Bronchial smooth muscle cell (primary cell): ENCODE measurements around the gene PGC. TPM values are rescaled to one million over a fixed set of nuclear protein-coding genes. Genes with fewer than 3 reads are reported as not detected.

Source experiments
- total RNA-seq: library from RNA; depleted of rRNA; stranded (reverse); fragments of >200 nt; gene quantifications from 2 replicates; pipeline ENCODE4 v1.2.1, GENCODE V29; 2014

Gene PGC
- total RNA-seq: not detected in 2 replicates

DNA sequence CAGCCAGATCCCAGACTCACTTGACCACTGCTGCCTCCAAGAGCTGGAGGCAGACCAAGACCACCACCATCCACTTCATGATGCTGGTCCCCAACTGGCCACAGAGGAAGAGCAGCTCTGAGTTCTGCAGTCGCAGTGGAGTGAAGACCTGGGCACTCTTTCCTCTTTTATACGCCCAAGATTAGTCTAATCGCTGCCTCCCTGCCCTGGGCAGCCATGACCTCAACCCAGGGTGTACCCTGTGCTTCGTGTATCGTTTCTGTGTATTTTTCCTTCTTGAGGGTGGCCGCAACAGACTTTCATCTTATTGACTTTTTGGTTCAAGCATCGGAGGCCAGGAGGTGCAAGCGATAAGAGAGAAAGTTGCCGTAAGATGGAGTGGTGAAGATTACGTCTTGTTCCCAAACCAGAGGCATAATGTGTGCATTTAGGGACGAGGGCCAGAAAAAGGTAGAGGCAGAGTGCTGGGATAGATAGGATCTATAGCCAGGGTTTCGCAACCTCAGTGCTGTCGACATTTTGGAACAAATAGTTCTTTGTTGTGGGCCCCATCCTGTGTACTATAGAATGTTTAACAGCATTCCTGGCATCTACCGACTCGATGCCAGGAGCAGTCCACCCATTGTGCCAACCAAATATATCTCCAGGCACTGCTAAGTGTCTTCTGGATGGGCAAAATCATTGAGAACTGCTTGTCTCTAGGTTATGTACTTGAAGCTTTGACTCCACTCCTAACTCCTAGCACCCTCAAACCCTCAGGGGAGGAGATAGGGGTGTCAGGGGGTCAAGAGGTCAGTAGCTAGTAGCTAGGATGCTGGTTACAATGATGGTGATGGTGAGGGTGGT is at the start of gene PGC:
PGC (minus strand) TSS at position 142 of the 846 bp plus-strand sequence; CDS start at position 79, 63 bp downstream.

DNA sequence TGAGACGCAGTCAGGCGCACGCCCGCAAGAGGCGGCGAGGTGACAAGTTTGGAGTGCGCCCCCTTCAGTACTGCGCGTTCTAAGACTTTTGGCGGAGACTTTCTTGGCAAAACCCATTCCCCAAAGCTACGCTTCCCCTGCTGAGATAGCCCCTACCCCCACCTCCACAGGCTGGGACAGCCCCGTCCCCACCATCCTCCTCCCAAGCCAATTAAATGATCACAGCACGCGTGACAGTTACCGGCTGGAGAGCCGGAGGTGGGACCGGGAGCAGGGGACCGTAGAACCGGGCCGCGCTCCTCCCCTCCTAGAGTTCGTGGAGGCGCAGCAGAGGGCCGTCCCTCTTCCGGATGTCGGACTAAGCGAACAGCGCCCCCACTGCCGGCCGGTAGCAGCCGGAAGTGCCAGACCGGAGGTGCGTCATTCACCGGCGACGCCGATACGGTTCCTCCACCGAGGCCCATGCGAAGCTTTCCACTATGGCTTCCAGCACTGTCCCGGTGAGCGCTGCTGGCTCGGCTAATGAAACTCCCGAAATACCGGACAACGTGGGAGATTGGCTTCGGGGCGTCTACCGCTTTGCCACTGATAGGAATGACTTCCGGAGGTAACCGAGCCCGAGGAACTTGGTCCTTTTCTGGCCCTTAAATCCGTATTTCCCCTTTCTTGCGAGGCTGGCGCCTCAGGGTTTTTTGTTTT is 40.2 kb upstream of the PGC start, which contains the start of gene TOMM6:
TOMM6 (plus strand) TSS at position 476 of the 699 bp plus-strand sequence; CDS start at position 480, 4 bp downstream.

DNA sequence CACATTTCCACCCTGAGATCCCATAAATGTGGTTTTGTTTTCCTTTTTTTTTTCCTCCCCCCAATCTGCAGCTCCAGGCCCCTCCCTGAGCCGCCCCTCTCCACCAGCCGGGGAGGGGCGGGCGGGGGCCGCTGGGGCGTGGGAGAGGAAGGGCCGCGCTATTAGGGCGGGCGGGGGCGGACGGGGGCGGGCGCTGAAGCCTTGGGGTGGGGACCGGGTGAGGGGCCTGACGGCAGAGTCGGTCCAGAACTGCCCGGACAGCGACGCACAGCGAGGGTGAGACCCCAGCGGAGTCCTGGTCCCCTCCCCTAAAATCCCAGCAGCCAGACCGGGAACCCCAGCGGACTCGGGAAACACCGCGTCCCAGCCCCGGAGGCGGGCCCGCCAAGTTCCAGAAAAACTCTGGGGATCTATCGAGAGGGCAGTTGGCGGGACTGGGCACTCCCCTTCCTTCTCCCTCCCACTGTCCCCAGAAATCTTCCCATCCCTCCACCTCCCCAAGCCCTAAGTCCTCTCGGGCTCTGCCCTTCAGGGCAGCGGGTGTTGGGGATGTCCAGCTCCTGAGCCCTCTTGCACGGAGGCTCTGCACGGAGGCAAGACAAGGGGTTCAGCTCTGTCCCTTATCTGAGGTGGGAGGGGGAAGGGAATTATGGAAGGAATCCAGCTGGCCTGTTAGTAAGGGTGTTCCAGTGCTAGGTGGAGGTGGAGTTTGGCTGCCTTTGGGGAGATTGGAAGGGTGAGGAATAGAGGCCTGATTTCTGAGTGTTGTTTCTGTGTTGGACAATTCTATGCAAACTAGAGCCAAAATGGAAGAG is 33.6 kb upstream of the PGC start, which contains the start of gene PRICKLE4:
PRICKLE4 (plus strand) TSS at position 232 of the 815 bp plus-strand sequence. CDS start 2,692 bp downstream, outside the sequence.

DNA sequence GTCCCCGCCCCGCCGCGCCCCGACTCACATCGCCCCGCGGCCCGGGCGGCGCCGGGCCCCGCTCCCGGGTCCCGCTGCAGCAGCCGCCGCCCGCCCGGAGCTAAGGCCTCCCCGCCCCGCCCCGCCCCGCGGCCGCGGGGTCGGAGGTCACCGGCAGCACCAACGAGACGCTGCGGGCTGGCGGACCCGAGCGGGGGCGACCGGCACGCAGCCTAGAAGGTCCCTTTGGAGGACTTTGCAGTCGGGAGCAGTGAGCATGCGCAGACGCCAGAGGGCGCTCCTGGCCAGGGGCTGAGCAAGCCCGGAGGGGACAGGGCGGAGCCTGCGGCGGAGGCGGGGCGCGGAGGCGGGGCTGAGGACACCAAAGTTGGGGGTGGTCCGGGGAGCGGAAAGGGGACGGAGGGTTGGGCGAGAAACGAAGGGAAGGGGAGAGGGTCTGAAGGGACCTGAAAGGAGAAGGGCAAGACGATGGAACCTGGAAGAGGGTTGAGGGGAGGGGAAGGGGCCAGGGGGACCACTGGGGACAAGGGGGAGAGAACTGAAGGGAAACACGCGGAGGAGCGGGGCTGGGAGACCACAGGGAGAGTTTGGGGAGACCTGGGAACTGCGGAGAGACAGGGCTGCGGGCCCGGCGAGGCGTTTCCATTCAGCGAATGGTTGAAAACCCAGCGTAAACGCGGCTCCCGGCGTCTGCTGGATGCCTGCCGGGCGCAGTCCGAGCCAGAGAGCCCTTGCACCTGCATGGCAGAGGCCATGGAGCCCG is 32.8 kb upstream of the PGC start, which contains the start of gene FRS3:
FRS3 (minus strand) TSS at position 113 of the 763 bp plus-strand sequence. CDS start 2,913 bp downstream, outside the sequence.

DNA sequence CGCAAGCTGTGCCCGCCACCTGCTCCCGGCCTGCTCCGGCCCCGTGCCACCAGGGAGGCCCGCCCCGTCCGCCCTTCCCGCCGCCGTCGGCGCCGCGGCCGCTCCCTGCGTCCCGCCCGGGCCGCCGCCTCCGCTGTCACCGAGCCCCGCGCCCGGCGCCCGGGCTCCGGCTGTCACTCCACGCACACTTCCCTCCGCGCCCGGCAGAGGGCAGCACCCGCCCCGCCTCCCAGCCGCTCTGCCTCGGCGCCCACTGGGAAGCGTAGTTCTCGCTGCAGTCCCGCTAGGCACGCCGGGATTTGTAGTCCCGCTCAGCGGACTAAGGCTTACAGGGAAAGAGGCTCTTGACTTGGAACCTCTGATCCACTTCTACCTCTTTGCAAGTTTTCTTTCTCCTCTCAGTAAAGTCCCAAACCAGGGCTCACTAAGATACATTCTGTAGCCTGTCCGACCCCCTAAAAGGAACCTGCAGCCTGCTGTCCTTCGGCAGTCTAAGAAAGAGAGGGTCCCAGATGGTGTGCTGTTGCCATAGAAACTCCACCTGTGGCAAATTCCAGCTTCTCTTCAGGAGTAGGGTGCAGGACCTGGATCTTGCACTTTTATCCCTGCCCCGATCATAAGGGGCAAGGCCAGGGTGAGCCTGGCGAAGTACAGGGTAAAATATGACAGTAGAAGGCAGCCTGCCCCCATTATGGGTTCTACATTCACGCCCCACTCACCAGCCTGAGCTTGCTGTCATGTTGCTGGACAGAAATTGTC is 11.6 kb downstream of the PGC start, which contains the start of gene TFEB:
TFEB (minus strand) TSS at position 182 of the 759 bp plus-strand sequence. CDS start 44,395 bp downstream, outside the sequence.

Other genes starting within 250 kb of the PGC start
- 1.0 and 1.1 TPM in 2 replicates for gene FOXP4, start 201.0 kb downstream of the PGC start, total RNA-seq
- gene MDFI, start 108.9 kb downstream of the PGC start, total RNA-seq: 0.26 TPM in 1 of 2 replicates, not detected in the other
- 1.5 and 1.9 TPM in 2 replicates for gene TFEB, start 11.8 kb downstream of the PGC start, total RNA-seq
- 1.3 and 2.2 TPM in 2 replicates for gene FRS3, start 32.5 kb upstream of the PGC start, total RNA-seq
- 0.16 TPM in 1 of 2 replicates, not detected in the other for gene PRICKLE4, start 33.4 kb upstream of the PGC start, total RNA-seq
- 30.5 and 62.7 TPM in 2 replicates for gene TOMM6, start 40.3 kb upstream of the PGC start, total RNA-seq
- 2.2 and 2.4 TPM in 2 replicates for gene USP49, start 148.0 kb upstream of the PGC start, total RNA-seq
- gene MED20, start 173.7 kb upstream of the PGC start, total RNA-seq: 20.1 and 23.2 TPM in 2 replicates
- 11.2 and 11.5 TPM in 2 replicates for gene BYSL, start 174.1 kb upstream of the PGC start, total RNA-seq
- 9.7 and 14.8 TPM in 2 replicates for gene CCND3, start 194.4 kb upstream of the PGC start, total RNA-seq